ENCODE measurements around the gene CACNA1C. TPM values are rescaled to one million over a fixed set of nuclear protein-coding genes. Genes with fewer than 3 reads are reported as not detected.
"Not testable (repeated sequence)": the region's sequence is repeated elsewhere in the genome, so short reads cannot be mapped to it uniquely, and the experiment has no call there.

The CACNA1C gene
- total RNA-seq, 6 donors from 2014 or later = 5.2 to 45.1 (median 8.8) TPM

DNA sequence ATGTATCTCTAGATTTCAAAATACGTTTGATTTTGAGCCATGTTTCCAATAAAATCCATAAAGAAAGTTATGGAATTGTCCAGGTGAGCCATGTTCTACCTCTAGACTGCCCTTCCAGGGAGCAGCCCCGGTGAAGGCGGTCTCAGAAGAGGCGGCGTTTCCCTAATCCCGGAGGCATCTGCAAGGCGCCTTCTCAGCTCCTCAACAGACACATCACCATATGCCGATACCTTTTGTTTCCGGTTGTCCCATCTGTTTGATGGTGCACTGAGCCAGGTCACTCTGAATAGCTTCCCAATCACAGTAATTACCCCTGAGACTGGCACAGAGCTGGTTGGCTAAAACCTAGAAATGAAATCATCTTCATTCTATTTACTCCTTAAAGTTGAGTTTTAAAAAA, 436.5 kb downstream of the CACNA1C start:
- 88% methylated on average over 9 of the region's 9 CpGs for WGBS, 2 donors
- ATAC-seq (ENCODE audit: low FRiP score in 2 of 2) = no peak
- no peaks in the 10 kb centered on the region for H3K36me3 ChIP-seq
- no peak for TF ChIP-seq POLR2A (IDR thresholded peaks at IDR 0.05)
- TF ChIP-seq EP300 (IDR thresholded peaks at IDR 0.05) = no peak
- TF ChIP-seq, protein P1, sequence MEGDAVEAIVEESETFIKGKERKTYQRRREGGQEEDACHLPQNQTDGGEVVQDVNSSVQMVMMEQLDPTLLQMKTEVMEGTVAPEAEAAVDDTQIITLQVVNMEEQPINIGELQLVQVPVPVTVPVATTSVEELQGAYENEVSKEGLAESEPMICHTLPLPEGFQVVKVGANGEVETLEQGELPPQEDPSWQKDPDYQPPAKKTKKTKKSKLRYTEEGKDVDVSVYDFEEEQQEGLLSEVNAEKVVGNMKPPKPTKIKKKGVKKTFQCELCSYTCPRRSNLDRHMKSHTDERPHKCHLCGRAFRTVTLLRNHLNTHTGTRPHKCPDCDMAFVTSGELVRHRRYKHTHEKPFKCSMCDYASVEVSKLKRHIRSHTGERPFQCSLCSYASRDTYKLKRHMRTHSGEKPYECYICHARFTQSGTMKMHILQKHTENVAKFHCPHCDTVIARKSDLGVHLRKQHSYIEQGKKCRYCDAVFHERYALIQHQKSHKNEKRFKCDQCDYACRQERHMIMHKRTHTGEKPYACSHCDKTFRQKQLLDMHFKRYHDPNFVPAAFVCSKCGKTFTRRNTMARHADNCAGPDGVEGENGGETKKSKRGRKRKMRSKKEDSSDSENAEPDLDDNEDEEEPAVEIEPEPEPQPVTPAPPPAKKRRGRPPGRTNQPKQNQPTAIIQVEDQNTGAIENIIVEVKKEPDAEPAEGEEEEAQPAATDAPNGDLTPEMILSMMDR (IDR thresholded peaks at IDR 0.05) = no peak
- no peak for TF ChIP-seq POLR2AphosphoS5 (IDR thresholded peaks at IDR 0.05)
- peaks cover 8 to 22% (median 13%) of the 10 kb centered on the region in 4 donors for H3K4me1 ChIP-seq
- H3K9me3 ChIP-seq = no peaks in the 10 kb centered on the region
- no peak overlapping the region for H3K27ac ChIP-seq
- no peaks in the 10 kb centered on the region for H3K27me3 ChIP-seq
- no peak overlapping the region for H3K4me3 ChIP-seq
- no peak for DNase-seq

DNA sequence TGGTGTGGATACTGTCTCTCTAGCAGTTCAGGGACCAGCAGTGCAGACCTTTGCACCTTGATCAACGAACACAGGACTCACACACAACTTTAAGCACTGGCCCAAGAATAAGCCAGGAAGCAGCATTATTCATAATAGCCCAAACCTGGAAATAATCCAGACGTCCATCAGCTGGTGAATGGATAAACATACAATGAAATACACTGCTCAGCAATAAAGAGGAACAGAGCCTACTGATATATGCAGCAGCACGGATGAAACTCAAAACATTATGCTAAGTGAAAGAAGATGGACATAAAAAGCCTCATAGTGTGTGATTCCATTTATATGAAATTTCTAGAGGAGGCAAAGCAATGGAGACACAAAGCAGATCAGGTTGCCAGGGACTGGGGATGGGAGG, 438.0 kb downstream of the CACNA1C start:
- Histone ChIP-seq H3K36me3 (no peaks in the 10 kb centered on the region), H3K27me3 (no peaks in the 10 kb centered on the region), H3K27ac (no peak overlapping the region), H3K9me3 (no peaks in the 10 kb centered on the region), H3K4me3 (no peak overlapping the region), H3K4me1 (peaks cover 24 to 33% (median 27%) of the 10 kb centered on the region in 4 donors)
- no peak for DNase-seq
- TF ChIP-seq POLR2A (IDR thresholded peaks at IDR 0.05) (no peak), EP300 (IDR thresholded peaks at IDR 0.05) (no peak), POLR2AphosphoS5 (IDR thresholded peaks at IDR 0.05) (no peak)
- TF ChIP-seq, protein P1 (IDR thresholded peaks at IDR 0.05) = no peak
- no peak for ATAC-seq (ENCODE audit: low FRiP score in 2 of 2)
- 17 to 32% methylated on average over 3 of the region's 3 CpGs for WGBS, 2 donors

DNA sequence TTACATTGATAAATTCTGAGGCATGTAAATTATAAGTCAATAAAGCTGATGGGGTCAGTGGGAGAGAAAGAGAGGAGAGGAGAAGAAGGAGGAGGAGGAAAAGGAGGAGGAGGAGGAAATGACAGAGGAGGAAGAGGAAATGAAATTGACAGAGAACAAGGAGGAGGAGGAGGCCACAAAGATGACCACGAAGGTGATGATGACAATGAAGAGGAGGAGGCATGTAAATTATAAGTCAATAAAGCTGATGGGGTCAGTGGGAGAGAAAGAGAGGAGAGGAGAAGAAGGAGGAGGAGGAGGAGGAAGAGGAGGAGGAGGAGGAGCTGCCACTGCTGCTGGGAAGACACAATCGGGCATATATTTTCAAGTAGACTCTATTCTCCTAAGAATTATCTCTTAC, 438.6 kb downstream of the CACNA1C start:
- DNase-seq; ATAC-seq (ENCODE audit: low FRiP score in 2 of 2); H3K9me3 ChIP-seq: not testable (repeated sequence)

DNA sequence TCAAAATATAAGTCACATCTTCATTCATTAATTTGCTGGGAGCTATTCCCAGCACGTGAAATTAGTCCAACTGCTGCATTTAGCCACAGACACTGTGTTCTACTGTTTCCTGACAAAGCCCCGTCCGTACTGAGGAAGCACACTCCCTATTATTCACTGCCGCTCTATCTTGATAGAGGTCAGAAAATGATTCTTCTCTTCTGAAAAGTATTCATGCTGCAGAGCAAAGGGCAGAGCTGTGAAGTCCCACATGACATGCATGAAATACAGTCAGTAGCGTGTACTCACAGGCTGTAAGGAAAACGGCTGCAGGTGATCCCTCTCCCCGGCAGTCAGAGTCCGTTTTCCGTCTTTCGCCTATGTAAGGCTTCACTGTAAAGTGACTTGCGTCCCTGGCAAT, 439.4 kb downstream of the CACNA1C start:
- no peaks in the 10 kb centered on the region for H3K36me3 ChIP-seq
- 75 to 81% methylated on average over 11 of the region's 11 CpGs for WGBS, 2 donors
- DNase-seq = no peak
- no peak overlapping the region for H3K27ac ChIP-seq
- H3K4me1 ChIP-seq = peaks cover 24 to 41% (median 31%) of the 10 kb centered on the region in 4 donors
- TF ChIP-seq POLR2A (IDR thresholded peaks at IDR 0.05) (no peak), POLR2AphosphoS5 (IDR thresholded peaks at IDR 0.05) (no peak), EP300 (IDR thresholded peaks at IDR 0.05) (no peak)
- TF ChIP-seq, protein P1 (IDR thresholded peaks at IDR 0.05) = no peak
- no peaks in the 10 kb centered on the region for H3K27me3 ChIP-seq
- H3K4me3 ChIP-seq = no peak overlapping the region
- no peak for ATAC-seq (ENCODE audit: low FRiP score in 2 of 2)
- H3K9me3 ChIP-seq = no peaks in the 10 kb centered on the region

More for the DNA sequence above, 438.6 kb downstream of the CACNA1C start:
- not testable (repeated sequence) for H3K4me3 ChIP-seq, H3K36me3 ChIP-seq, H3K27ac ChIP-seq, H3K27me3 ChIP-seq
- peaks cover 24 to 36% (median 31%) of the 10 kb centered on the region in 4 donors for H3K4me1 ChIP-seq
- WGBS, 2 donors = 46 to 59% methylated on average over 2 of the region's 2 CpGs

DNA sequence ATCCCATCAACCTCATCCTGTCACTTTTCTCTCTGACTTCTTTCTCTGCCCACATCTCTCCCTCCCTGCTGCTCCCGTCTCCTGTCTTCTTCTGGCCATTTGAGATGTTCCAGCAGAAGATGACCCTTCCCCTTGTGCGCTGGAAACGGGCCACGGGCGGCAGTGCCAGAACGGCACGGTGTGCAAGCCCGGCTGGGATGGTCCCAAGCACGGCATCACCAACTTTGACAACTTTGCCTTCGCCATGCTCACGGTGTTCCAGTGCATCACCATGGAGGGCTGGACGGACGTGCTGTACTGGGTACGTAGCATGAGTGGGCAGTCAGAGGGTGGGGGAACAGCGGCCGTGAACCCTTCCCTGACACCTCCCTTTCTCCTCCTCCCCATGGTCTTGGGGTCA, 440.3 kb downstream of the CACNA1C start:
- H3K36me3 ChIP-seq = no peaks in the 10 kb centered on the region
- no peak overlapping the region for H3K4me3 ChIP-seq
- WGBS, 2 donors = 96 to 97% methylated on average over 16 of the region's 16 CpGs
- TF ChIP-seq POLR2A (IDR thresholded peaks at IDR 0.05) (no peak), POLR2AphosphoS5 (IDR thresholded peaks at IDR 0.05) (no peak), EP300 (IDR thresholded peaks at IDR 0.05) (no peak)
- TF ChIP-seq, protein P1 (IDR thresholded peaks at IDR 0.05) = no peak
- H3K9me3 ChIP-seq = no peaks in the 10 kb centered on the region
- H3K4me1 ChIP-seq = peaks cover 24 to 43% (median 31%) of the 10 kb centered on the region in 4 donors
- H3K27ac ChIP-seq = no peak overlapping the region
- ATAC-seq (ENCODE audit: low FRiP score in 2 of 2) (no peak), DNase-seq (peak in 1 of 2 donors; percentile 57)
- no peaks in the 10 kb centered on the region for H3K27me3 ChIP-seq

Data from upper lobe of left lung (tissue), 6 donors.